ENCODE results near the gene MFRP.

The MFRP gene

DNA sequence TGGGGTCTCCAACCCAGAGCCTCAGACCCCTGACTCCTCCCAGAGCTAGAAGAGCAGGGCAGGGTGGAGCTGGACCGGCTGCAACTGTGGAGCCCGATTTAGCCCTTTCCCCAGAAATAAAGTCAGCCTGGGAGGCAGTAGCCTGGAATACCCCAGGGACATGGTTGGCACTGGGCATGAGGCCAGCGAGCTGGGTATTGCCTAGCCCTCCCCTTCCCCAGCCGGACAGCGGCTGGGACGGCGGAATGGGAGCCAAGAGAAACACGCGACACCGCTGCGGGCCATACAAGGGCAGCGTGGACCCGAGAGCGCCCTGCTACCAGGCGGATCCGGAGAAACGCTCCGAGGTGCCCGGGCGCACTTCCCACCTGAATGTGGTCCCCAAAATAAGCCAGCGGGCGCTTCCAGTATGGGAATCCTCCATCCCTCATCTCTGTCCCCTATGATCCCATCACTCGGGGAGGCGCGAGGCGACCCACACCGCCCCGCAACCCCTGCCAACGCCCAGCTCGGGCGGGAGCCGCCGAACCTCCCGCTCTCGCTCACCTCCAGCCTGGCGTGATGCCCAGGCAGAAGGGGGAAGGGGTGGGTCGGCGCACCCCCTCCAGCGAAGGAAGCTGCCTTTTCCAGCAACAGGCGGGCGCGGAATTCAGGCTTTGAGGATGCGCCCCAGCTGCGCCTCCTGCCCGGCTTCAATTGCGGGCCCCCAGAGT lies 30.3 kb downstream of the MFRP start:
- no peak for DNase-seq

DNA sequence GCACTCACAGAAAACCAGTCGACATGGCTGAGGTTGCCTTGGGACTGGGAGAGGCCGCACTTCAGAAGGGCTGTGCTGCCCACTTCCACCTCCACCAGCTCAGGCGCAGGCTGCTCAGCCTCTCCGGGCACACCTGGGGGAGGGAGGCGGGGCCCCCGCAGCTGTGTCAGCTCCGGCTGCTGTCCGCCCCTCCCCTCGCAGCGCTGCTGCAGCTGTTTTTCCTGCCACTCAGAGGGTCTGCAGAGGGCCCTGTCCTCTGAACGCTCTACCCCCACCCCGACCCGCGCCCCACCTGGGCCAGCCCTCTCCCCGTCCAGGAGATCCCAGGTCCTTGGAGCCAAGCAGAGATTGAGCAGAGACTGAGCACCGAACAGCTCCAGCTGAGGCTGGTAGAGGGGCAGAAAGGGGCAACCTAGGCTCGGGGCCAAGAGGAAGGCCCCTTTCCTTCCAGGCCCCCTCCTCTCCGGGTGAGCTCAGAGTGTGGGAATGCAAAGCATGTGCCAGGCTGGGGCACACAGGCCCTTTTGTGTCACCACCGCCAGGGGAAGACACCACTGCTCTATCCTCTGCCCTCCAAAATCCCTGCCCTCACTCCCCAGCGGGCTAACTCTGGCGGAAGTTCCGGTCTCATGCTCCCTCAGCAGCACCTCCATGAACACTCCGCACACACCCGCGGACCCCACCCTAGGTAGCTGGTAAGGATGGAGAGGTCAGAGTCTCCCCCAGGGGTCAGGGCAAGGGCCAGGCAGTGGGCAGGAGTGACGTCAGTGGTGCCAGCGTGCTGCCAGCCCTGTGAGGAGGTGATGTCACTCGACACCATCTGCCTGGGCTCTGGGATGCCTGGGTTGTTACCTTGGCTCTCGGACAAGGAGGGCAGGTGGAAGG lies 31.1 kb downstream of the MFRP start:
- DNase-seq = no peak

DNA sequence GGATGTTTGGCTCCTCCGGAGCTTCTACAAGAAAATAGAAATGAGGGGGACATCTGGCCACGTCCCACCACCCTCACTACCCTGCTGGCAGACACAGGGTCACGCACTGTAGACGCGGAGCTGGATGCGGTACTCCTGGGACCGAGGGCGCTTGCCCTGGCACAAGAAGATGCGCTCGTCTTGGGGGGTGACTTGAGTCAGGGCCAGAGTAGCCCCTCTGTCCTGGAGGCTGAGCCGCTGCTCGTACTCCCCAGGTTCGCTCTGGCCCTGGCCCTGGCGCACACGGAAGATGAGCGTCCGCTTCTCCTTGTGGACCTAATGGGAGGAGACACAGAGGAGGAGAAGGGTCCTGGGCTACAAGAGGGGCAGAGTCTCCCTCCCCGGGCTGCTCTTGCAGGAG lies 31.8 kb downstream of the MFRP start:
- DNase-seq = no peak

DNA sequence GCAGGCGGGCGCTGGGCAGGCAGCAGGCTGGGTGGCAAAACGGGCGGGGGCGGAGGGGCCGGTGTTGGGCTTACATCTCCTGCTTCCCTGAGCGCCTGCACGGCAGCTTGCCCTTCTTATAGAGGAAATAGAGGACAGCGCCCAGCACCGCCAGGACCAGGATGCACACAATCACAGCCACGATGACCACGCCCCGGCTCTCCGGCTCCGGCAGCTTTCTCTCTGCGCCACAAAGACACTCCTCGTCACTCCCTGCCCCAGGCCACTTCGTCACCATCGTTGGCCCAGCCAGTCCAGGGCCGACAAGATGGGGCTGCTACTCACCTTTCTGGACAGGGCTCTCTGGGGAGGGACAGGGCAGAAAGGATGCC lies 35.8 kb downstream of the MFRP start:
- no peak for DNase-seq

DNA sequence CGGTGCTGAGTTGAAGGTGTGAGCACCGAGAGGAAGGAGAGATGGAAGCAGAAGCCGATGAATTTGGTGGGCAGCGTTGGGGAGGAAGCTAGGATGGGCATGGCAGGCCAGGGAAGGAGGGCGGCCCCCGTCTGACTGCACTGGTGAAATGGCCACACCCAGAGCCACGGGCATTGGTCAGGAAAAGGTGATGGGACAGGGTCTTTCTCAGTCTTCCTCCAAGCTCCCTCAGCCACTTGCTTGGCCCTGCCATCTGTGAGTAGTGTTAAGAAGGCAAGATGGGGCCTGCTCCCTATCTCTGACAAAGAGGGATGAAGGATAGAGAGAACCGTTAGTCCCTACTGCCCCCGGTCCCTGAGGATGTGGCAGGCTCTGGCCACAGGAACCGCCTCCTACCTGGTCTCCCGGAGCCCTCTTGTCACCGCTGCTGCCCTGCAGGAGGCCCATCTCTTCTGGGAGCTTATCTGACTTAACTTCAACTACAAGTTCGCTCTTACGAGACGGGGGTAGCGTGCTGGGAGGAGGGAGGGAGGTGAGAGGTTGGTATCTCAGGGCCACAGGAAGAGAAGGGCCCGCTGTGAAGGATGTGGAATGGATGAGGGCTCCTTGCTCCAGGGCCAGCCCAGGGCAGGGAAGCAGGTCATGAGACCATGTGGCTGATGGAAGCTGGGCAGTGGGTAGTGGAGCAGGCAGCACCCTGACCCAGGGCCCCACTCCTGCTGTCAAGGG lies 36.4 kb downstream of the MFRP start:
- DNase-seq = no peak

DNA sequence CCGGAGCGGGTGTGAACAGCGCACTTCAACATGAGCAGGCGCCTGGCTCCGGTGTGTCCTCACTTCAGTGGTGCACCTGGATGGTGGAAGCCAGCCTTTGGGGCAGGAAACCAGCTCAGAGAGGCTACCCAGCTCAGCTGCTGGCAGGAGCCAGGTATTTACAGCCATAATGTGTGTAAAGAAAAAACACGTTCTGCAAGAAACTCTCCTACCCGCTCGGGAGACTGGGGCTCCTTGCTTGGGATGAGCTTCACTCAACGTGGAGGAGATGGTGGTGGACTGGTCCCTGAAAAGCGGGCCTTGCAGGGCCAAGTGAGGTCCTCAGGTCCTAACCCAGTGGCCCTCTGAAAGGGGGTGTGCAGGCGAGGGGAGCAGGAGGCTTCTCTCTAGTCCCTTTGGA lies 37.1 kb downstream of the MFRP start:
- no peak for DNase-seq

DNA sequence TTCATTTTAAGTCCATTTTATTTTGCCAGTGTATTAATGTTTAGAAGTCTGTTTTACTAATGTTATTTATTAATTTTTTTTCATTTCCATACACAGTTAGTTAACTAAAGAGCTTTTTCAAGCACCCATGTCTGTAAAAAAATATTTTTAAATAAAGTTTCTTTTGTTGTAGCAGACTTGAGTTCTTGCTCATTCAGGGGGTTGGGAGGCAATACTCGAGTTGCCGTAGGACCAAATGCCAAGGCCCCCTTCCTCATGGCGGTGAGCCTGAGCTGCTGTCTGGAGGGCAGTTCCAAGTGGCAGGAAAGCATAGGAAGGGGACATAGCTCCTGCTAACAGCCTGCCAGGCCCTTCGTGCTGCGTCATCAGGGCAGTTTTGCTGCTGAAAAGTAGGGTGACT lies 38.5 kb downstream of the MFRP start:
- no peak for DNase-seq

DNA sequence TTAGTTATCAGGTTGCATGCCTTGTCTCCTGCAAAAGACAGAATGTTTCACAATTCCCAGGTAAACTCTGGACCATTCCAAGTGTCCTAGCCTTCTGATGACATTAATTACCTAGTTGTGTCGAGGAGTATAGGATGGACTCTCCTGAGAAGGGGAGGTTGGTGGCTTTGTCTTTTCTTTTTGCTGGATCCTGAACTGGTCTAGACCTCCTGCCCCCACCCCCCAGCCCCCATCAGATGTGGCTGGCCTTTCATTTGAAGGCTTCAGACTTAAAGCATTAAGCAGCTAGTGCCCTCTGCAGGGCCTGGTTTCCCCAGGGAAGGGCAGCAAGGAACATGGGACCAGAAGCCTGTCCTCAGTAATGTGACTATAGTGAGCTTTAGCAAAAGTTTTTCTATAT lies 39.3 kb downstream of the MFRP start:
- DNase-seq = no peak

DNA sequence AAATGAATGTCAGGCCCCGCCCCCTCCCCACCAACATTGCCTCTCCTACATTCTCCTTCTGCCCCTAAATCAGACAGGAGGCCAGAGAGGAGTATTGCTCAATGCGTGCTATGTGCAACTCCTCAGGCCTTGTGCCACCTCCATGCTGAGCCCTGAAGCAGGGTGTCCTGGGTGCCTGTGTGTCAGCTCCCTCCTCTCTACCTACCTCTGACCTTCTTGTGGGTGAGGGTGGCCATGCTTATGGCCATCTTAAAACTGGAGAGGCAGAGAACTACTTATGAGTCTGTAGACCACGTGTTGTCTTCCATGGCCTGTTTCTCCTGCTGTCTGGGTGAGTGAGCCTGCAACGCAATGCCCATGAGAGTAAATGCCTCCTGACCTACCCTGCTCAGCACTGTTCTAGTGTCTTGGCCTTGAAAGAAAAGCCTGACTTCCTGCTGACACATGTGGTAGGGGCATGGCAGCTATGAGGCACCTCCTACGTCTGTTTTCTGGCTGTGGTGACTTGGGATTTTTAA lies 40.1 kb downstream of the MFRP start:
- no peak for DNase-seq

DNA sequence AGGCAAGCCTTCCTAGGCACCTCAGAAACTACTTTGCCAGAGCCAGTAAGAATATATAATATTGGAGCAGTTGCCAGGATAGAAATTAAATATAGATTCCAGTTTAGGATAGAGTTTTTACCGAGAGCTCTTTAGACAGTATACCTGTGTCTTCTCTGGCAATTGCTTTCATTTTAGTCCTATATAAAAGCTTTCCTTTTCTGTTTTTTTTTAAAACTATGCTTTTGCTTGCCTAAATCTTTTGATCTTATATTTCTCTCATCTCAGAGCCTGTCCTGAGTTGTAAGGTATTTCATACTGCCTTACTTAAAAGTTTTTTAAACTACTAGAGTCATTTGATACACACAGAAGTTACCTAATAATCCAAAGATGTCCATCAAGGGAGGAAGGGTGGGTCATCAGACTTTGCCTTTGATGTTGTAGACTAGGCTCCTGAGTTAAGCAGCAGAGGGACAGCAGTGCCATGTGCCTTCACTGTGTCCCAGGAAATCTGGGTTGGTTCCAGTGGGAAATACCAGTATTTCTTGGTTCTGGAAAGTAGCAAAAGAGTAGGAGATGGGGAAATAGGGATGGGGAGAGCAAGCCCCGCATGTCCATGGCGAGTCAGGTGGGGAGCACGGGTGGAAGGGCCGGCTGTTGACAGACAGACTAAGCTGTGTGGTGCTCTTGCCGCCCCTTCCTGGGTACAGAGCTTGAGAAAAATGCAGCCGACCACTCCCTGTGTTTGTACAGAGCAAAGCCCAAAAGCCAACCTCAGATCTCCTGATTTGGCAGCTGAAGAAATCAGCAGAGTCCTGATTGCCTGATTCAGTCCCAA lies 40.7 kb downstream of the MFRP start:
- no peak for DNase-seq

DNA sequence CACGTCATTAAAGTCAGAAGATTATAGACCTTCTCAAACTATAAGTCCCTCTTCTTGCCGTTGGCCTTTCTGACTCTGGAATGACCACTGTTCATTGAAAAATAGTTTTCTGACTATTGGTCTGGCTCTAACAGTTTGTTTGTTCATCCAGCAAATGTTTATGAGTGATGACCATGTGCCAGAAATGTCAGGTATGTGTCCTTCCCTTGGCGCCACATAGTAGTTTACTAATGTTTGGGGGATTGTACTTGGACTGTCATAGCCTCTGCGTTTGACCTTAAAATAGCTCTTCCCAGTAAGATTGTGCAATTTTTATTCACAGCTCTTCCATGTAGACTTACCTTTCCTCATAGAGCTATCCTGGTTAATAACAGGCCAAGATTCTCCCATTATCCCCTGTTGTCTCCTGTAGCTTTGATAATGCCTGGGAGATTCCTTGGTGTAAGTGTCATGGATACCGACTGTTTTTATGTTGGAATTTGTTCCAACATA lies 43.2 kb downstream of the MFRP start:
- DNase-seq = no peak

DNA sequence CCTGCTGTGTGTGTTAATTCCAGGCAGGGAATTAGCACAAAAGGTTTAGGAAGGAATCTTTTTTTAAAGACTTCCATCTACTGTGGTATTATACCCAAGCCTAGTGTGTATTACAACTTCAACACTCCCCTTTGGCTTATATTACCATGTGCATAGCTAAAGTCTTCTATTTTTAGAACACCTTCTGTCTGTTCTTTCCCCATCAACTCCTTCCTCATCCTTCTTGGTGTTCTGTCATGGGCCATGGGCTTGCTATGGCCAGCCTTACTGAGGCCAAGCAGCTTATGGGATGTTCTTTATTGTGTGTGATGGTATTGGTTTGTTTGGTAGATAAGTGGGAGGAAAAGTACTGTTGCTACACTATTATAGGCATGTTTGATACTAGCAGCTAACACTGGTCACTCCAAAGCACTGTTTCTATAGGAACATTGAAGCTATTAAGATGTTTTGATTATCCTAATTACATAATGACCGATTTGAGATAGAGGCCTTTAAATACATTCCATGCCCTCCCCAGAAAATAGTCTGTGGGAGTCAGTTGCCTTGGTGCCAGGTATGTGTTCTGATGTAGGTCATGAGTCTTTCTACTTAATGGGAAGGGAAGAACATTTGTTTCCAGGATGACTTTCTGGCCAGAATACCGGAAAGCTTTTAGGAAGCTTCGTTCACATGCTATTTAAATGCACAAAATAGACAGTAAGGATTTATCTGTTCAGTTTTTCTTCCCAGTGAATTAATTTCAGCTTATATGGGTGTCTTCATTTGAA lies 46.1 kb downstream of the MFRP start:
- no peak for DNase-seq

DNA sequence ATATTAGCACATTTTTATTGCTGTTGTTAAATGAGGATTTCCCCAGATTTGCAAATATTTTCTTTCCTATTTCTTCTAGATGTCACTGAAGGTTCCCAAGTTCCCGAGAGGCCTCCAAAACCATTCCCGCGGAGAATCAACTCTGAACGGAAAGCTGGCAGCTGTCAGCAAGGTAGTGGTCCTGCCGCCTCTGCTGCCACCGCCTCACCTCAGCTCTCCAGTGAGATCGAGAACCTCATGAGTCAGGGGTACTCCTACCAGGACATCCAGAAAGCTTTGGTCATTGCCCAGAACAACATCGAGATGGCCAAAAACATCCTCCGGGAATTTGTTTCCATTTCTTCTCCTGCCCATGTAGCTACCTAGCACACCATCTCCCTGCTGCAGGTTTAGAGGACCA lies 47.1 kb downstream of the MFRP start:
- no peak for DNase-seq

DNA sequence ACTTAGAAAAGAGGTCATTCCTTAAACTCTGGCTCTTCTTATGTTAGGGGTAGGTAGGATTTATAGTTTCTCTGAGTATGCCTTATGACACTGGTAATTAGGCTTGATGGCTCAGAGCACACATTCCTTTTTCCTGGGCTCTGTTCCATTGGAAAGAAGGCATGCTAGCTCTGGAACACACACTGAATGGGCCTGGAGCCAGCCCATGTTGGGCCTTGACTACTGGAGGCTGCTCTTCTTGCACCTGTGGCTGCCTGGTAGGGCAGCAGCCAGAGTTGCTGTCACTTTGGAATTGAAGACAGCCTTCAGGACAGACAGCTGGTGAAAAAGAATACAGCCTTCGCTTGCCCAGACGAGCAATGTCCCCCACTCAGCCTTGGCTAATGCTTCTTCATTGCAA lies 47.8 kb downstream of the MFRP start:
- no peak for DNase-seq

DNA sequence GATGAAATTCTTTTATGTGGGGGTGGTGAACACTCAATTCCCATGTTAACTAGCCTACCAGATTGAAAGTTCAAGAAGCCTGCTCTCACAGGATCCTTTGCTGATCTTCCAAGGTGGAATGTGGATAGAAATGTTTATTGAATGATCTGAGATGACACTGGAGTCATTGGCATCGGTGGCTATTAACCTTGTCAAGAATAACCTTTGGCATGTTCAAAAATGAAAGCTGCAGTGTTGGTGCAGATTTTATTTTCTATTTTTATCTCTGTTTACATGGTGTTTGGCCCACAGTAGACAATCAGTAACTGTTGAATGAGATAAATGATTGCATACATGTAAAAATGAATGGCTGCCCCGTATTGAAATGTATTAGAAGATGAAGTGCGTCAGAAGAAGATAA lies 48.6 kb downstream of the MFRP start:
- no peak for DNase-seq

DNA sequence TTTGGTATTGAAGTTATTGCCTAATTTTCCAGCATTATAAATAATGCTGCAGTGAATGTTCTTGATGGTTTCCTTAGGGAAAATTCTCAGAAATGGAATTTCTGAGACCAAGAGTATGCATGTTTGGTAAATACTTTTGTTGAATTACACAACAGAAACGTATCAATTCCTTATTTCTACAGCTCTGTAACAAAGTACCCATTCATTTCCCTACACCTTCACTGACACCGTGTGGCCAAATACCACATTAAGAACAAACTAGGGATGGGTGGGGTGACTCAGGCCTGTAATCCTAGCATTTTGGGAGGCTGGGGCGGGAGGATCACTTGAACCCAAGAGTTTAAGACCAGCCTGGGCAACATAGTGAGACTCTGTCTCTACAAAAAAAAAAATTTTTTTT lies 51.3 kb downstream of the MFRP start:
- DNase-seq = no peak

DNA sequence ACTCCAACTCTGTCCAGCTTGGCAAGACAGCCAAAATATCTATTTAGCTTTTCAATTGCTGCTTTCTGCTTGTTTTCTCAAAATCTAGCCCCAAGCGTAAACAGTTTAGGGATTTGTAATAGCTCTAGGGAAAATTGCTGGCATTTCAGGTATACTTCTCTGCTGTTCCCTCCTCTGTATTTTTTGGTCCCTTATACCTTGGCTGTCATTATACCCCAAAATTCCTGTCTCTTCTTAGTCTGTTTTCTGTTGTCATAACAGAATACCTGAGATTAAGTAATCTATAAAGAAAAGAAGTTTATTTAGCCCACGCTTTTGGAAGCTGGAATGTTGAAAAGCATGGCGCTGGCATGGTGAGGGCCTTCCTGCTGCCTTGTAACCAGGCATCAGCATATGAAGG lies 53.0 kb downstream of the MFRP start:
- DNase-seq = no peak

DNA sequence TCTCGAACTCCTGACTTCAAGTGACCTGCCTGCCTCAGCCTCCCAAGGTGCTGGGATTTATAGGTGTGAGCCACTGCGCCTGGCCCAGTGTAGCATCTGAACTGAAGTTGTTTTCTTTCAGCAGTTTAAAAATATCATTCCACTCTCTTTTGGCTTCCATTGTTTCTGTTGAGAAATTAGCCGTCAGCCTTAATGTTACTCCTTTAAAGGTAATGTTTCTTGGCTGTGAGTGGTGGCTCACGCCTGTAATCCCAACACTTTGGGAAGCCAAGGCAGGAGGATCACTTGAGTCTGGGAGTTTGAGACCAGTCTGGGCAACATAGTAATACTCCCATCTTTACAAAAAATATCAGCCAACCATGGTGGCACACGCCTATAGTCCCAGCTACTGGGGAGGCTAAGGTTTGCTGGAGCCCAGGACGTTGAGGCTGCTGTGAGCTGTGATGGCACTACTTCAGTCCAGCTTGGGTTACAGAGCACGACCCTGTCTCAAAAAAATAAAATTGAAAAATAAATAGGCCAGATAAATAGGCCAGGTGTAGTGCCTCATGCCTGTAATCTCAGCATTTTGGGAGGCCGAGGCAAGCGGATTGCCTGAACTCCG lies 55.5 kb downstream of the MFRP start:
- DNase-seq = no peak

Data from NCI-H1694 (cell line).